ENCODE measurements around the gene ATP5MK. TPM values are rescaled to one million over a fixed set of nuclear protein-coding genes. Genes with fewer than 3 reads are reported as not detected.

Gene ATP5MK
- total RNA-seq, 1 donor from 2014 or later = 300 TPM

- H3K27ac Mint-ChIP-seq = peak overlapping the region; percentile 38
- H3K9me3 Mint-ChIP-seq = no peaks in the 10 kb centered on the region
- no peaks in the 10 kb centered on the region for H3K4me1 Mint-ChIP-seq (ENCODE audit: unreplicated experiment)
- TF ChIP-seq CTCF (conservative IDR thresholded peaks at IDR 0.05) = peak; percentile 76
- peaks cover 32% of the 10 kb centered on the region for H3K36me3 Mint-ChIP-seq
- H3K4me3 Mint-ChIP-seq = no peak overlapping the region
- H3K27me3 Mint-ChIP-seq = no peaks in the 10 kb centered on the region
- DNase-seq (ENCODE audit: extremely low spot score, unreplicated experiment) = no peak
These were observed 20.3 kb upstream of the ATP5MK start for GRCh38 chr10:103416436-103417147.

DNA sequence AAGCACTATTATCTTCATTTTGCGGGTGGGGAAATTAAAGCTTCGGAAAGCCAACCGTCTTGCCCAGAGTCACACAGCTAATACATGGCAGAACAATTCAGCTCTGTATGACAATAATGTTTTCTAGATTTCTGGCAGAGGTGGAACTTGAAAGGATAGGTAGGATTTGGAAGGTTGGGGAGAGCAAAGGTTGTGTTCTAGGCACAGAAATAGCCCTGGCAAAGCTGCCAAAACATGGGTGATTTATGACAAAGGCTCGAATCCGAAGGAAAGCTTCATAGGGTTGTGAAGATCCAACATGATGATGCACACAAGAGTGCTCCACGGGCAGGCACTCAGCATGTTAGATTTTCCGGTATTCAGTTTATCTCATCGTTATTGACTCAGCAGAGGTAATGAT lies 19.3 kb upstream of the ATP5MK start:
- no peaks in the 10 kb centered on the region for H3K9me3 Mint-ChIP-seq
- no peak for TF ChIP-seq CTCF (conservative IDR thresholded peaks at IDR 0.05)
- peaks cover 28% of the 10 kb centered on the region for H3K36me3 Mint-ChIP-seq
- no peak overlapping the region for H3K27ac Mint-ChIP-seq
- DNase-seq (ENCODE audit: extremely low spot score, unreplicated experiment) = no peak
- H3K4me3 Mint-ChIP-seq = no peak overlapping the region
- H3K27me3 Mint-ChIP-seq = no peaks in the 10 kb centered on the region
- H3K4me1 Mint-ChIP-seq (ENCODE audit: unreplicated experiment) = no peaks in the 10 kb centered on the region

DNA sequence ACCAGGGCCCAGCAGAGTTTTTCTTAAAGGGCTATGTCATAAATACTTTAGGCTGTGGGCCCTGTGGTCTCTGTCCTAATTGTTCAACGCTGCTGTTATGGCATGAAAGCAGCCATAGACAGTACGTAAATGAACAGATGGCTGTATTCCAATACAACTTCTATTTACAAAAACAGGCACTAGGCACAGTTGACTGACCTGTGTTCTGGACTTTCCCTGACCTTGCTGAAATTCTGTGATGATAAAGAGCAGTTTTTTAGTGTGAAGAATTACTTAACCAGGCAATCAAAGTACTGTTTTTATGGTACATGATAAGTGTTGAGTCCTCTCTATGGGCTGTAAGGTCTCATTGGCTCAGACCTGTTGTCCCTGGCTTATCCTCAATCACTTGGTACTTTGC lies 17.3 kb upstream of the ATP5MK start:
- no peaks in the 10 kb centered on the region for H3K9me3 Mint-ChIP-seq
- TF ChIP-seq CTCF (conservative IDR thresholded peaks at IDR 0.05) = no peak
- no peaks in the 10 kb centered on the region for H3K27me3 Mint-ChIP-seq
- DNase-seq (ENCODE audit: extremely low spot score, unreplicated experiment) = no peak
- no peak overlapping the region for H3K27ac Mint-ChIP-seq
- peaks cover 26% of the 10 kb centered on the region for H3K36me3 Mint-ChIP-seq
- H3K4me3 Mint-ChIP-seq = no peak overlapping the region
- no peaks in the 10 kb centered on the region for H3K4me1 Mint-ChIP-seq (ENCODE audit: unreplicated experiment)

- no peak for TF ChIP-seq CTCF (conservative IDR thresholded peaks at IDR 0.05)
- DNase-seq (ENCODE audit: extremely low spot score, unreplicated experiment) = no peak
- Mint-ChIP-seq H3K27ac (peak overlapping the region; percentile 88), H3K36me3 (peaks cover 14% of the 10 kb centered on the region), H3K27me3 (no peaks in the 10 kb centered on the region), H3K4me3 (peak overlapping the region; percentile 95), H3K9me3 (peaks cover 3% of the 10 kb centered on the region), H3K4me1 (ENCODE audit: unreplicated experiment) (peaks cover 29% of the 10 kb centered on the region)
These were observed 1.0 kb upstream of the ATP5MK start for GRCh38 chr10:103397191-103397825.

DNA sequence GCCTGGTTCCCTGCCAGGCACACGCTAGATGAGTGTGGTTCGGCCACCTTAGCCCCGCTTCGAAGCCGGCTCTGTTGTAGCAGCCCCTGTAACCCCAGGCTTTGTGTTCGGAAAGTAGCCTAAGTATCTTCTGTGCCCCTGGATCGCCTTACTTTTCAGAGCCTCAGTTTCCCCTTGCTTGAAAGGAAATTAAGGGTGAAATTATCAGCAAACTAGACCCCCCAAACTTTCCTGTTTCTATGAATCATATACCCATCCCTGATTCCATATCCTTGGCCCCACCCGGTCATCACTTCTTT lies 463 bp upstream of the ATP5MK start:
- H3K27me3 Mint-ChIP-seq = no peaks in the 10 kb centered on the region
- H3K4me3 Mint-ChIP-seq = peak overlapping the region; percentile 95
- H3K4me1 Mint-ChIP-seq (ENCODE audit: unreplicated experiment) = peaks cover 29% of the 10 kb centered on the region
- H3K9me3 Mint-ChIP-seq = peaks cover 3% of the 10 kb centered on the region
- H3K27ac Mint-ChIP-seq = peak overlapping the region; percentile 88
- peaks cover 14% of the 10 kb centered on the region for H3K36me3 Mint-ChIP-seq
- DNase-seq (ENCODE audit: extremely low spot score, unreplicated experiment) = no peak
- no peak for TF ChIP-seq CTCF (conservative IDR thresholded peaks at IDR 0.05)
